ENCODE measurements around the gene SELP. TPM values are rescaled to one million over a fixed set of nuclear protein-coding genes. Genes with fewer than 3 reads are reported as not detected.

The SELP gene
- total and polyA plus RNA-seq, 2 of the 8 experiments (the other 6 are each of a cell fraction or from before 2014, with no cell fraction given): not detected

DNA sequence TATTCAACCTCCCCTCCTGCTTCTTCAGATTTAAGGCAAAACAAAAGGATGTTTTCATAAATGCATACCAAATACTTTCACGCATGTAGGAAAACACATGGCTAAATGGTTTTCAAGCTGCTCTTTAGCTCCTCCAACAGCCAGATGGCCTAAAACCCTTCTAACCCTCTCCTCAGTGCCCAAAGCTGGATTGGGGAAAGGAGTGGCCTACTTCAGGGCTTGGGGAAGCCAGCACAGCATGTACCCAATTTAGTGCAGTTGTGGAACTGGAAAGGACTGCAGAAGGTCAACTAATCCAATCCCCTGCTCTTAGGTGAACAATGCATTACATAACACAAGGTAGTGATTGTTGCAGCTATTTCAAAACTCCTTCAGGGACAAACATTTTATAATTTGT is 53.0 kb downstream of the SELP start (continued):
- TF ChIP-seq YY1 (IDR thresholded peaks at IDR 0.05; ENCODE audit: low read depth, low read length): no peak
- no peak for TF ChIP-seq SP1 (IDR thresholded peaks at IDR 0.05; ENCODE audit: low read depth, low read length)
- TF ChIP-seq, protein P1, sequence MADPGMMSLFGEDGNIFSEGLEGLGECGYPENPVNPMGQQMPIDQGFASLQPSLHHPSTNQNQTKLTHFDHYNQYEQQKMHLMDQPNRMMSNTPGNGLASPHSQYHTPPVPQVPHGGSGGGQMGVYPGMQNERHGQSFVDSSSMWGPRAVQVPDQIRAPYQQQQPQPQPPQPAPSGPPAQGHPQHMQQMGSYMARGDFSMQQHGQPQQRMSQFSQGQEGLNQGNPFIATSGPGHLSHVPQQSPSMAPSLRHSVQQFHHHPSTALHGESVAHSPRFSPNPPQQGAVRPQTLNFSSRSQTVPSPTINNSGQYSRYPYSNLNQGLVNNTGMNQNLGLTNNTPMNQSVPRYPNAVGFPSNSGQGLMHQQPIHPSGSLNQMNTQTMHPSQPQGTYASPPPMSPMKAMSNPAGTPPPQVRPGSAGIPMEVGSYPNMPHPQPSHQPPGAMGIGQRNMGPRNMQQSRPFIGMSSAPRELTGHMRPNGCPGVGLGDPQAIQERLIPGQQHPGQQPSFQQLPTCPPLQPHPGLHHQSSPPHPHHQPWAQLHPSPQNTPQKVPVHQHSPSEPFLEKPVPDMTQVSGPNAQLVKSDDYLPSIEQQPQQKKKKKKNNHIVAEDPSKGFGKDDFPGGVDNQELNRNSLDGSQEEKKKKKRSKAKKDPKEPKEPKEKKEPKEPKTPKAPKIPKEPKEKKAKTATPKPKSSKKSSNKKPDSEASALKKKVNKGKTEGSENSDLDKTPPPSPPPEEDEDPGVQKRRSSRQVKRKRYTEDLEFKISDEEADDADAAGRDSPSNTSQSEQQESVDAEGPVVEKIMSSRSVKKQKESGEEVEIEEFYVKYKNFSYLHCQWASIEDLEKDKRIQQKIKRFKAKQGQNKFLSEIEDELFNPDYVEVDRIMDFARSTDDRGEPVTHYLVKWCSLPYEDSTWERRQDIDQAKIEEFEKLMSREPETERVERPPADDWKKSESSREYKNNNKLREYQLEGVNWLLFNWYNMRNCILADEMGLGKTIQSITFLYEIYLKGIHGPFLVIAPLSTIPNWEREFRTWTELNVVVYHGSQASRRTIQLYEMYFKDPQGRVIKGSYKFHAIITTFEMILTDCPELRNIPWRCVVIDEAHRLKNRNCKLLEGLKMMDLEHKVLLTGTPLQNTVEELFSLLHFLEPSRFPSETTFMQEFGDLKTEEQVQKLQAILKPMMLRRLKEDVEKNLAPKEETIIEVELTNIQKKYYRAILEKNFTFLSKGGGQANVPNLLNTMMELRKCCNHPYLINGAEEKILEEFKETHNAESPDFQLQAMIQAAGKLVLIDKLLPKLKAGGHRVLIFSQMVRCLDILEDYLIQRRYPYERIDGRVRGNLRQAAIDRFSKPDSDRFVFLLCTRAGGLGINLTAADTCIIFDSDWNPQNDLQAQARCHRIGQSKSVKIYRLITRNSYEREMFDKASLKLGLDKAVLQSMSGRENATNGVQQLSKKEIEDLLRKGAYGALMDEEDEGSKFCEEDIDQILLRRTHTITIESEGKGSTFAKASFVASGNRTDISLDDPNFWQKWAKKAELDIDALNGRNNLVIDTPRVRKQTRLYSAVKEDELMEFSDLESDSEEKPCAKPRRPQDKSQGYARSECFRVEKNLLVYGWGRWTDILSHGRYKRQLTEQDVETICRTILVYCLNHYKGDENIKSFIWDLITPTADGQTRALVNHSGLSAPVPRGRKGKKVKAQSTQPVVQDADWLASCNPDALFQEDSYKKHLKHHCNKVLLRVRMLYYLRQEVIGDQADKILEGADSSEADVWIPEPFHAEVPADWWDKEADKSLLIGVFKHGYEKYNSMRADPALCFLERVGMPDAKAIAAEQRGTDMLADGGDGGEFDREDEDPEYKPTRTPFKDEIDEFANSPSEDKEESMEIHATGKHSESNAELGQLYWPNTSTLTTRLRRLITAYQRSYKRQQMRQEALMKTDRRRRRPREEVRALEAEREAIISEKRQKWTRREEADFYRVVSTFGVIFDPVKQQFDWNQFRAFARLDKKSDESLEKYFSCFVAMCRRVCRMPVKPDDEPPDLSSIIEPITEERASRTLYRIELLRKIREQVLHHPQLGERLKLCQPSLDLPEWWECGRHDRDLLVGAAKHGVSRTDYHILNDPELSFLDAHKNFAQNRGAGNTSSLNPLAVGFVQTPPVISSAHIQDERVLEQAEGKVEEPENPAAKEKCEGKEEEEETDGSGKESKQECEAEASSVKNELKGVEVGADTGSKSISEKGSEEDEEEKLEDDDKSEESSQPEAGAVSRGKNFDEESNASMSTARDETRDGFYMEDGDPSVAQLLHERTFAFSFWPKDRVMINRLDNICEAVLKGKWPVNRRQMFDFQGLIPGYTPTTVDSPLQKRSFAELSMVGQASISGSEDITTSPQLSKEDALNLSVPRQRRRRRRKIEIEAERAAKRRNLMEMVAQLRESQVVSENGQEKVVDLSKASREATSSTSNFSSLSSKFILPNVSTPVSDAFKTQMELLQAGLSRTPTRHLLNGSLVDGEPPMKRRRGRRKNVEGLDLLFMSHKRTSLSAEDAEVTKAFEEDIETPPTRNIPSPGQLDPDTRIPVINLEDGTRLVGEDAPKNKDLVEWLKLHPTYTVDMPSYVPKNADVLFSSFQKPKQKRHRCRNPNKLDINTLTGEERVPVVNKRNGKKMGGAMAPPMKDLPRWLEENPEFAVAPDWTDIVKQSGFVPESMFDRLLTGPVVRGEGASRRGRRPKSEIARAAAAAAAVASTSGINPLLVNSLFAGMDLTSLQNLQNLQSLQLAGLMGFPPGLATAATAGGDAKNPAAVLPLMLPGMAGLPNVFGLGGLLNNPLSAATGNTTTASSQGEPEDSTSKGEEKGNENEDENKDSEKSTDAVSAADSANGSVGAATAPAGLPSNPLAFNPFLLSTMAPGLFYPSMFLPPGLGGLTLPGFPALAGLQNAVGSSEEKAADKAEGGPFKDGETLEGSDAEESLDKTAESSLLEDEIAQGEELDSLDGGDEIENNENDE (IDR thresholded peaks at IDR 0.05; ENCODE audit: insufficient replicate concordance, low read length): no peak
- TF ChIP-seq EP300 (IDR thresholded peaks at IDR 0.05; ENCODE audit: borderline replicate concordance in 1 of 2, low read depth in 2 of 2, low read length in 2 of 2): no peak
- no peak for TF ChIP-seq NANOG (IDR thresholded peaks at IDR 0.05; ENCODE audit: insufficient read depth, low read depth, low read length, poor library complexity, severe bottlenecking)
